Activated CD8-positive, alpha-beta memory T cell treated with anti-CD3 and anti-CD28 coated beads, Interleukin-2, amount 10 ng/mL, durations not matched to agents 7 days and 5 days (primary cell): ENCODE measurements around the gene FAM53A. TPM values are rescaled to one million over a fixed set of nuclear protein-coding genes. Genes with fewer than 3 reads are reported as not detected.
"Not testable (repeated sequence)": the region's sequence is repeated elsewhere in the genome, so short reads cannot be mapped to it uniquely, and the experiment has no call there.

Source experiments
- ATAC-seq: fragments of 150-1000 bp; cut with Tn5 transposase; one replicate; pipeline ENCODE4 v1.10.0; 2021; ENCODE audit warnings: moderate library complexity
- CTCF ChIA-PET: fragments of 350-600 bp; sonication (Branson Sonifier 250); formaldehyde crosslinking; loops from one replicate; lab custom pipeline; 2021; ENCODE audit warnings: antibody characterized with exemption; lab: Charles Lee
- DNase-seq: peaks from one replicate; pipeline ENCODE4 v3.0.0-alpha.2; 2020
- H3K27ac Mint-ChIP-seq: one replicate; pipeline ENCODE4 v1.8.0; 2021; ENCODE audit warnings: mild to moderate bottlenecking, mixed read lengths
- H3K27me3 Mint-ChIP-seq: one replicate; pipeline ENCODE4 v1.8.0; 2021; ENCODE audit warnings: mixed read lengths
- H3K36me3 Mint-ChIP-seq: one replicate; pipeline ENCODE4 v1.8.0; 2021; ENCODE audit warnings: mild to moderate bottlenecking, mixed read lengths
- H3K4me1 Mint-ChIP-seq: one replicate; pipeline ENCODE4 v1.8.0; 2021; ENCODE audit warnings: mixed read lengths
- H3K4me3 Mint-ChIP-seq: one replicate; pipeline ENCODE4 v1.8.0; 2021; ENCODE audit warnings: mild to moderate bottlenecking, moderate library complexity, mixed read lengths
- H3K9me3 Mint-ChIP-seq: one replicate; pipeline ENCODE4 v1.8.0; 2022; ENCODE audit warnings: low read depth, mixed read lengths
- total RNA-seq, 2 experiments: library from RNA; stranded (reverse); gene quantifications; one replicate each; pipeline ENCODE4 v1.2.3, GENCODE V29; 2021

The FAM53A gene
- total RNA-seq, 2 experiments from 2014 or later, result 0.23 to 1.6 TPM

DNA sequence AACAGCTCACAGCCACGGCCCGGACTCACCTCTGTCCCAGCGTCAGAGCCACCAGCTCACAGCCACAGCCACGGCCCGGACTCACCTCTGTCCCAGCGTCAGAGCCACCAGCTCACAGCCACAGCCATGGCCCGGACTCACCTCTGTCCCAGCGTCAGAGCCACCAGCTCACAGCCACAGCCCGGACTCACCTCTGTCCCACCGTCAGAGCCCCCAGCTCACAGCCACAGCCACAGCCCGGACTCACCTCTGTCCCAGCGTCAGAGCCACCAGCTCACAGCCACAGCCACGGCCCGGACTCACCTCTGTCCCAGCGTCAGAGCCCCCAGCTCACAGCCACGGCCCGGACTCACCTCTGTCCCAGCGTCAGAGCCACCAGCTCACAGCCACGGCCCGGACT is 13.1 kb downstream of the FAM53A start:
- H3K27me3 Mint-ChIP-seq, DNase-seq, H3K9me3 Mint-ChIP-seq, ATAC-seq, H3K4me1 Mint-ChIP-seq, H3K4me3 Mint-ChIP-seq, CTCF ChIA-PET, H3K27ac Mint-ChIP-seq, H3K36me3 Mint-ChIP-seq: not testable (repeated sequence)

DNA sequence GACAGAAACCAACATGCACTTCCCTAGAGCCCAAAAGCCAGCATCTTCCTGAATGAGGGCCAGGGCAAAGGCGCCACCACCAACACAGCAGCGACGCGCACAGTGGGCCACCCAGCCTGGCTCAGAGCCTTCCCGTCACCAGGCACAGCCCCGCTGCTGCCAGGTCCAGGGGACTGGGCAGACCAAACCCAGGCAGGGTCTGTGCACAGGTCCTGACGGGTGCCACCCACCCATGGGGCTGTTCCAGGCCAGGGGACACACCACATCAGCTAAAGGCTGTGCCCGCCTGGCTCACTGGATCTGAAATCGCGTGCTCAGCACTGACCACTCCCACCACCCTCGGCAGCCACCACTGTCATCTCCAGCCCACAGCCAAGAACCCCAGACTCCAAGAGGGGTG is 13.8 kb downstream of the FAM53A start:
- CTCF ChIA-PET, result no interaction called here
- H3K27ac Mint-ChIP-seq, result no peak overlapping the region
- no peak overlapping the region for H3K4me3 Mint-ChIP-seq
- no peak for ATAC-seq
- no peaks in the 10 kb centered on the region for H3K4me1 Mint-ChIP-seq
- no peaks in the 10 kb centered on the region for H3K9me3 Mint-ChIP-seq
- DNase-seq, result no peak
- no peaks in the 10 kb centered on the region for H3K27me3 Mint-ChIP-seq
- no peaks in the 10 kb centered on the region for H3K36me3 Mint-ChIP-seq

- no peaks in the 10 kb centered on the region for H3K9me3 Mint-ChIP-seq
- H3K4me1 Mint-ChIP-seq, result no peaks in the 10 kb centered on the region
- H3K36me3 Mint-ChIP-seq, result no peaks in the 10 kb centered on the region
- no peak for ATAC-seq
- DNase-seq, result no peak
- no peaks in the 10 kb centered on the region for H3K27me3 Mint-ChIP-seq
- no peak overlapping the region for H3K27ac Mint-ChIP-seq
- H3K4me3 Mint-ChIP-seq, result no peak overlapping the region
- CTCF ChIA-PET, result no interaction called here
Measured at GRCh38 chr4:1669850-1670249, 14.3 kb downstream of the FAM53A start.

GRCh38 chr4:1669270-1669669 is 14.8 kb downstream of the FAM53A start:
- DNase-seq (no peak), ATAC-seq (no peak)
- no peak overlapping the region for H3K4me3 Mint-ChIP-seq
- no peaks in the 10 kb centered on the region for H3K27me3 Mint-ChIP-seq
- CTCF ChIA-PET, result no interaction called here
- no peaks in the 10 kb centered on the region for H3K9me3 Mint-ChIP-seq
- H3K36me3 Mint-ChIP-seq, result no peaks in the 10 kb centered on the region
- no peak overlapping the region for H3K27ac Mint-ChIP-seq
- no peaks in the 10 kb centered on the region for H3K4me1 Mint-ChIP-seq

DNA sequence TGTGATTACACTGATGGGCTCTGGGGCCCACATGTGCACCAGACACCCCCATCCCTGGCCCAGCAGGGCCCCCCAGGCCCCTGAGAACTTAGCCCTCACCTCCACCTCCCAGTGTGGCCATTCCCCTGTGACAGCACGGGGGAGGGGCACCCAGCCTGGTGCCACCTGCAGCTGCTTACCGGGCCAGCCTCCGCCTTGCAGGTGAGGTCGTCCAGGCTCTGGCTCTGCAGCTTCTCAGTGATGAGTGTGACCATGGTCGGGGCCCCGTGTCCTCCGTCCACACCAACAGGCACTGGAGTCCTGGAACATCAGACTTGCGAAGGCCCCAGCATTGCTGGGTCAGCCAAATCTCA is 15.6 kb downstream of the FAM53A start:
- H3K27ac Mint-ChIP-seq, result no peak overlapping the region
- no peaks in the 10 kb centered on the region for H3K4me1 Mint-ChIP-seq
- H3K27me3 Mint-ChIP-seq, result no peaks in the 10 kb centered on the region
- no peak overlapping the region for H3K4me3 Mint-ChIP-seq
- DNase-seq (no peak), ATAC-seq (no peak)
- H3K9me3 Mint-ChIP-seq, result no peaks in the 10 kb centered on the region
- no peaks in the 10 kb centered on the region for H3K36me3 Mint-ChIP-seq
- CTCF ChIA-PET, result no interaction called here

GRCh38 chr4:1667273-1667672 is 16.8 kb downstream of the FAM53A start:
- no peak for DNase-seq
- no peak overlapping the region for H3K27ac Mint-ChIP-seq
- no peaks in the 10 kb centered on the region for H3K4me1 Mint-ChIP-seq

DNA sequence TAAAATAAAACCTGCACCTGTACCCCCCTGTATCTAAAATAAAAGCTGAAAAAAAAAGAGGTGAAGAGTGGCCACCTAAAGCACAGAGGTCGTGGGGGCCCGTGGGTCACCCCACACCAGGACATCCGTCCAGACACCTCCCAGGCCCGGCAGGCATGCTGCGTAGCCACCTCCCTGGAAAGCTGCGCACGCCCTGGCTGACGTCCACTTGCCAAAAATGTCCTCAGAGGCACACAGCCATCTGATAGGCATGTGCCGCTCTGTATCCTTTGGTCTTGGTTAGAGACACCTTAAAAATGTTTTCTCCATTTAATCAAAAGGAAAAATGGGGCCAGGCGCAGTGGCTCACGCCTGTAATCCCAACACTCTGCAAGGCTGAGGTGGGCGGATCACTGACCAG is 17.7 kb downstream of the FAM53A start:
- DNase-seq (no peak), ATAC-seq (no peak)
- CTCF ChIA-PET, result interaction anchor here (0.8 kb wide), 1 partner anchor 78 kb away, joined by 3 read pairs; no protein-coding TSS in a partner anchor
- no peak overlapping the region for H3K27ac Mint-ChIP-seq
- no peak overlapping the region for H3K4me3 Mint-ChIP-seq
- no peaks in the 10 kb centered on the region for H3K27me3 Mint-ChIP-seq
- H3K36me3 Mint-ChIP-seq, result no peaks in the 10 kb centered on the region
- no peaks in the 10 kb centered on the region for H3K9me3 Mint-ChIP-seq
- no peaks in the 10 kb centered on the region for H3K4me1 Mint-ChIP-seq

More at GRCh38 chr4:1667273-1667672, 16.8 kb downstream of the FAM53A start:
- no peak for ATAC-seq
- Mint-ChIP-seq H3K4me3 (no peak overlapping the region), H3K27me3 (no peaks in the 10 kb centered on the region), H3K9me3 (no peaks in the 10 kb centered on the region), H3K36me3 (no peaks in the 10 kb centered on the region)
- CTCF ChIA-PET, result interaction anchor here (1.4 kb wide), 1 partner anchor 16 kb away, joined by 4 read pairs; no protein-coding TSS in a partner anchor

DNA sequence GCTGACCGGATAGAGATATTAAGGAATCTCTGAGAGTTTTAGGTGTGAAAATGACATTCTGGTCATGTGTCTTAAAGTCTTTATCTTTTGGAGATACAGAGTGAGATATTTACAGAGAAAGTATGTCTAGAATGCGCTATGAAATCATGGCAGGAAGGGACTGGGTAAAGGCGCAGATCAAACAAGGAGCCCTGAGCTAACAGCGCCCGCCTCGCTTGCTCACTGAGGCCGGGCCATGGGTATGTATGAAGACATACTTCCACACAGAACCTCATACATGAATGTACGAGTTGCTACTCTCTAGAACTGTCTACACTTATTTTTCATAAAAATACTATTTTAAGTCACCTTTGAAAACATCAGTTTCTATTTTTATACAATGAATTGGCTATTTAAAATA is 20.0 kb downstream of the FAM53A start:
- DNase-seq (no peak), ATAC-seq (no peak)
- Mint-ChIP-seq H3K4me1 (no peaks in the 10 kb centered on the region), H3K27me3 (no peaks in the 10 kb centered on the region), H3K36me3 (no peaks in the 10 kb centered on the region), H3K27ac (no peak overlapping the region), H3K4me3 (no peak overlapping the region), H3K9me3 (no peaks in the 10 kb centered on the region)
- CTCF ChIA-PET, result interaction anchor here (0.6 kb wide), 1 partner anchor 79 kb away, joined by 3 read pairs; no protein-coding TSS in a partner anchor

DNA sequence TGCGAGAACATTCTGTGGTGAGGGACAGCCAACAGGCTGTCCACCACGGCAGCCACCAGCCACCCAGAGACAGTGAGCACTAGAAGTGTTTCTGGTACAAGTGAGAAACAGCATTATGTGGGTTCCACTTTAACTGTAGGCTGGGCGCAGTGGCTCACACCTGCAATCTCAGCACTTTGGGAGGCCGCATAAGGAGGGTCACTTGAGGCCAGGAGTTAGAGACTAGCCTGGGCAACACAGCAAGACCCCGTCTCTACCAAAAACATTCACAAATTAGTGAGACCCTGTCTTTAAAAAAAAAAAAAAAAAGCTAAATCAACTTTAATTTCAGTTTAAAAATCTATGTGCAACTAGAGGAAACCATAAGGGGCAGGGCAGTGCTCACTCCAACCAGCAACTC is 20.6 kb downstream of the FAM53A start:
- CTCF ChIA-PET, result interaction anchor here (0.6 kb wide), 1 partner anchor 78 kb away, joined by 3 read pairs; no protein-coding TSS in a partner anchor
- Mint-ChIP-seq H3K27me3 (no peaks in the 10 kb centered on the region), H3K4me1 (no peaks in the 10 kb centered on the region), H3K27ac (no peak overlapping the region), H3K36me3 (no peaks in the 10 kb centered on the region), H3K9me3 (no peaks in the 10 kb centered on the region), H3K4me3 (no peak overlapping the region)
- ATAC-seq (no peak), DNase-seq (no peak)

DNA sequence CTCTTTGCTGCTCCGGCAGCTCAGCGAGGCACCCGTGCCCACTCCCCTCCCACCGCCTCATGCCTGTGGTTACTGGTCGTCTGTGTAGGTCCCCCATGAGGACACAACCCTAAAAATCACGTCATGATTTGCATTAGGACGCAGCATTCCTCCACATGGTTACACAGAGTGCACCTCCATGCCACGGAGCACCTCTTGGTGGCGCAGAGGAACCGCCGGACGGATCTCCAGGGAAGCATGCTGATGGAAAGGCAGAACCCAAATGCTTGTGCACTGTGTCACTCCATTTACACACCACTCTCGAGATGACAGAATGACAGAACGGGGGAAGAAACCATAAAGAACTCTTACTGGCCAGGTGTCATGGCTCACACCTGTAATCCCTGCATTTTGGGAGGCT is 22.4 kb downstream of the FAM53A start:
- Mint-ChIP-seq H3K9me3 (no peaks in the 10 kb centered on the region), H3K36me3 (no peaks in the 10 kb centered on the region), H3K27me3 (no peaks in the 10 kb centered on the region), H3K4me1 (no peaks in the 10 kb centered on the region), H3K4me3 (no peak overlapping the region), H3K27ac (no peak overlapping the region)
- CTCF ChIA-PET, result interaction anchor here (0.7 kb wide), 1 partner anchor 383 kb away, joined by 3 read pairs; no protein-coding TSS in a partner anchor
- no peak for DNase-seq
- no peak for ATAC-seq

- H3K4me1 Mint-ChIP-seq, result no peaks in the 10 kb centered on the region
- no peak overlapping the region for H3K4me3 Mint-ChIP-seq
- no peak overlapping the region for H3K27ac Mint-ChIP-seq
- DNase-seq (no peak), ATAC-seq (no peak)
- H3K36me3 Mint-ChIP-seq, result no peaks in the 10 kb centered on the region
- no peaks in the 10 kb centered on the region for H3K9me3 Mint-ChIP-seq
- H3K27me3 Mint-ChIP-seq, result no peaks in the 10 kb centered on the region
- CTCF ChIA-PET, result no interaction called here
Measured at GRCh38 chr4:1660948-1661677, 23.0 kb downstream of the FAM53A start.

- H3K27me3 Mint-ChIP-seq, result no peaks in the 10 kb centered on the region
- no peak for ATAC-seq
- no peaks in the 10 kb centered on the region for H3K4me1 Mint-ChIP-seq
- no peak for DNase-seq
- H3K4me3 Mint-ChIP-seq, result no peak overlapping the region
- H3K9me3 Mint-ChIP-seq, result no peaks in the 10 kb centered on the region
- no peaks in the 10 kb centered on the region for H3K36me3 Mint-ChIP-seq
- CTCF ChIA-PET, result no interaction called here
- H3K27ac Mint-ChIP-seq, result no peak overlapping the region
Measured at GRCh38 chr4:1659104-1660043, 24.7 kb downstream of the FAM53A start.

- ATAC-seq, result no peak
Measured at GRCh38 chr4:1658581-1658980, 25.5 kb downstream of the FAM53A start.

More at GRCh38 chr4:1658581-1658980, 25.5 kb downstream of the FAM53A start:
- Mint-ChIP-seq H3K4me1 (no peaks in the 10 kb centered on the region), H3K27me3 (no peaks in the 10 kb centered on the region), H3K4me3 (no peak overlapping the region), H3K36me3 (no peaks in the 10 kb centered on the region), H3K9me3 (no peaks in the 10 kb centered on the region), H3K27ac (no peak overlapping the region)
- CTCF ChIA-PET, result no interaction called here
- DNase-seq, result no peak
